Upper lobe of left lung (tissue), 4 donors: ENCODE results near the gene WDR31.

Experiments
- CTCF ChIP-seq, 6 experiments: fragments of 450-650 bp in 4 of 6; fragments of 200-600 bp in 2 of 6; sonication (generic) in 2 of 6; IDR thresholded peaks; one replicate each; pipeline ENCODE4 v1.5.1; 2016 to 2019; ENCODE audit warnings: antibody characterized with exemption in 6 of 6
- POLR2A ChIP-seq, 4 donors: fragments of 450-650 bp; IDR thresholded peaks; one replicate each; pipeline ENCODE4 v1.5.1; 2016 to 2017; ENCODE audit warnings: antibody characterized with exemption in 4 of 4, mild to moderate bottlenecking in 2 of 4
- POLR2AphosphoS5 ChIP-seq, 2 donors: sonication (generic); formaldehyde crosslinking; IDR thresholded peaks; one replicate each; pipeline ENCODE4 v1.5.1; 2017; ENCODE audit warnings: antibody characterized with exemption in 2 of 2

GRCh38 chr9:113274474-113275156, 65.5 kb downstream of the WDR31 start:
- TF ChIP-seq CTCF (IDR thresholded peaks at IDR 0.05) (peak; percentile 47 to 85 (median 64)), POLR2AphosphoS5 (IDR thresholded peaks at IDR 0.05) (no peak), POLR2A (IDR thresholded peaks at IDR 0.05) (no peak)
